Gastroesophageal sphincter (tissue), 4 donors: ENCODE data around the gene ZNF714. TPM values are rescaled to one million over a fixed set of nuclear protein-coding genes. Genes with fewer than 3 reads are reported as not detected.

Experiments used
- ATAC-seq: fragments of 150-250 bp; one replicate; pipeline ENCODE4 v1.9.1; 2016; ENCODE audit warnings: mild to moderate bottlenecking, moderate library complexity
- H3K27ac ChIP-seq, 4 donors: fragments of 200-600 bp; sonication (generic) in 3 of 4; 1 replicate in 3 of 4; 2 replicates in 1 of 4; pipeline ENCODE4 v1.5.1; 2016 to 2019
- H3K27me3 ChIP-seq: fragments of 200-600 bp; sonication (generic); one replicate; pipeline ENCODE4 v1.5.1; 2019
- H3K36me3 ChIP-seq, 2 donors: fragments of 200-600 bp; sonication (generic); one replicate each; pipeline ENCODE4 v1.5.1; 2019; ENCODE audit warnings: control low read depth in 1 of 2
- H3K4me1 ChIP-seq, 3 donors: fragments of 200-600 bp; sonication (generic); 1 replicate in 2 of 3; 2 replicates in 1 of 3; pipeline ENCODE4 v1.5.1; 2016 to 2019; ENCODE audit warnings: control low read depth in 2 of 3
- H3K4me3 ChIP-seq, 2 donors: fragments of 200-600 bp; sonication (generic); one replicate each; pipeline ENCODE4 v1.5.1; 2019; ENCODE audit warnings: mild to moderate bottlenecking in 1 of 2, moderate library complexity in 1 of 2
- H3K9me3 ChIP-seq, 3 donors: fragments of 200-600 bp; sonication (generic); one replicate each; pipeline ENCODE4 v1.5.1; 2017 to 2019; ENCODE audit warnings: control low read depth in 2 of 3
- CTCF ChIP-seq, 4 experiments: fragments of 200-600 bp in 2 of 4; fragments of 450-650 bp in 2 of 4; sonication (generic) in 1 of 4; IDR thresholded peaks; one replicate each; pipeline ENCODE4 v1.5.1; 2017 to 2019; ENCODE audit warnings: antibody characterized with exemption in 4 of 4, mild to moderate bottlenecking in 2 of 4, moderate library complexity in 2 of 4
- EP300 ChIP-seq: sonication (generic); formaldehyde crosslinking; IDR thresholded peaks from one replicate; pipeline ENCODE4 v1.6.1; 2017; ENCODE audit warnings: antibody characterized with exemption, mild to moderate bottlenecking
- POLR2A ChIP-seq, 2 donors: fragments of 450-650 bp; IDR thresholded peaks; one replicate each; pipeline ENCODE4 v1.6.1; 2017; ENCODE audit warnings: antibody characterized with exemption in 2 of 2, mild to moderate bottlenecking in 2 of 2, moderate library complexity in 1 of 2
- POLR2AphosphoS5 ChIP-seq: sonication (generic); formaldehyde crosslinking; IDR thresholded peaks from one replicate; pipeline ENCODE4 v1.6.1; 2017; ENCODE audit warnings: antibody characterized with exemption
- WGBS, 2 donors: methylation state at CpG; one replicate each; pipeline ENCODE4 v1.1.5; 2018; ENCODE audit warnings: low coverage in 1 of 2; 5-methylcytosine and 5-hydroxymethylcytosine counted together
- total RNA-seq, 4 donors: library from RNA; depleted of rRNA; stranded (reverse); fragments of >200 nt; gene quantifications; one replicate each; pipeline ENCODE4 v1.1.0, GENCODE V29; 2016

ZNF714 gene
- total RNA-seq, 4 donors from 2014 or later: 2.0 to 4.8 (median 2.5) TPM

GRCh38 chr19:21128901-21129698 is 47.1 kb downstream of the ZNF714 start:
- Histone ChIP-seq H3K4me3 (no peak overlapping the region), H3K27ac (no peak overlapping the region), H3K27me3 (no peaks in the 10 kb centered on the region), H3K4me1 (no peaks in the 10 kb centered on the region), H3K36me3 (no peaks in the 10 kb centered on the region), H3K9me3 (no peaks in the 10 kb centered on the region)
- WGBS, 2 donors: 56 to 64% methylated on average over 4 to 5 of the region's 6 CpGs
- TF ChIP-seq EP300 (no peak), CTCF (IDR thresholded peaks at IDR 0.05) (no peak), POLR2AphosphoS5 (no peak), POLR2A (IDR thresholded peaks at IDR 0.05) (no peak)
- no peak for ATAC-seq

GRCh38 chr19:21130097-21130775 is 48.2 kb downstream of the ZNF714 start:
- H3K36me3 ChIP-seq: no peaks in the 10 kb centered on the region
- H3K27me3 ChIP-seq: no peaks in the 10 kb centered on the region
- no peaks in the 10 kb centered on the region for H3K4me1 ChIP-seq
- no peak for TF ChIP-seq POLR2A (IDR thresholded peaks at IDR 0.05)
- TF ChIP-seq CTCF (IDR thresholded peaks at IDR 0.05): no peak
- TF ChIP-seq EP300: no peak
- TF ChIP-seq POLR2AphosphoS5: no peak
- ATAC-seq: no peak
- H3K27ac ChIP-seq: no peak overlapping the region
- WGBS, 2 donors: 0 to 67% methylated on average over 1 to 3 of the region's 3 CpGs
- no peaks in the 10 kb centered on the region for H3K9me3 ChIP-seq
- H3K4me3 ChIP-seq: no peak overlapping the region

GRCh38 chr19:21133633-21134032 is 51.6 kb downstream of the ZNF714 start:
- WGBS, 2 donors: 24 to 38% methylated on average over 1 of the region's 1 CpG
- H3K36me3 ChIP-seq: no peaks in the 10 kb centered on the region
- no peaks in the 10 kb centered on the region for H3K9me3 ChIP-seq
- H3K4me3 ChIP-seq: no peak overlapping the region
- no peak for ATAC-seq
- H3K27me3 ChIP-seq: no peaks in the 10 kb centered on the region
- no peak overlapping the region for H3K27ac ChIP-seq
- TF ChIP-seq CTCF (IDR thresholded peaks at IDR 0.05) (no peak), POLR2AphosphoS5 (no peak), POLR2A (IDR thresholded peaks at IDR 0.05) (no peak), EP300 (no peak)
- H3K4me1 ChIP-seq: no peaks in the 10 kb centered on the region

- H3K9me3 ChIP-seq: no peaks in the 10 kb centered on the region
- no peak for ATAC-seq
- whole genome bisulfite sequencing, 2 donors: 65 to 76% methylated on average over 2 of the region's 2 CpGs
- H3K27me3 ChIP-seq: no peaks in the 10 kb centered on the region
- TF ChIP-seq POLR2A (IDR thresholded peaks at IDR 0.05) (no peak), POLR2AphosphoS5 (no peak), EP300 (no peak), CTCF (IDR thresholded peaks at IDR 0.05) (no peak)
- H3K4me1 ChIP-seq: no peaks in the 10 kb centered on the region
- no peaks in the 10 kb centered on the region for H3K36me3 ChIP-seq
- no peak overlapping the region for H3K27ac ChIP-seq
- H3K4me3 ChIP-seq: no peak overlapping the region
Measured at GRCh38 chr19:21134934-21135366, 52.9 kb downstream of the ZNF714 start.

- no peak for ATAC-seq
- Histone ChIP-seq H3K4me1 (no peaks in the 10 kb centered on the region), H3K9me3 (no peaks in the 10 kb centered on the region), H3K27me3 (no peaks in the 10 kb centered on the region), H3K36me3 (no peaks in the 10 kb centered on the region), H3K4me3 (no peak overlapping the region), H3K27ac (no peak overlapping the region)
- TF ChIP-seq CTCF (IDR thresholded peaks at IDR 0.05) (no peak), POLR2A (IDR thresholded peaks at IDR 0.05) (no peak), POLR2AphosphoS5 (no peak), EP300 (no peak)
- 72 to 93% methylated on average over 5 to 7 of the region's 8 CpGs for WGBS, 2 donors
Measured at GRCh38 chr19:21135433-21135832, 53.4 kb downstream of the ZNF714 start.
